ENCODE results near the gene RGS5.

RGS5 gene

GRCh38 chr1:163182330-163182949 is 20.3 kb downstream of the RGS5 start:
- DNase-seq (ENCODE audit: low read depth in 2 of 2), result no peak

- DNase-seq (ENCODE audit: low read depth in 2 of 2), result no peak
These were observed 24.1 kb downstream of the RGS5 start for GRCh38 chr1:163178628-163179027.

- no peak for DNase-seq (ENCODE audit: low read depth in 2 of 2)
These were observed 25.9 kb downstream of the RGS5 start for GRCh38 chr1:163176797-163177196.

GRCh38 chr1:163174524-163175437 is 27.9 kb downstream of the RGS5 start:
- DNase-seq (ENCODE audit: low read depth in 2 of 2), result no peak

GRCh38 chr1:163173121-163173520 is 29.6 kb downstream of the RGS5 start:
- no peak for DNase-seq (ENCODE audit: low read depth in 2 of 2)

GRCh38 chr1:163172596-163172995 is 30.1 kb downstream of the RGS5 start:
- DNase-seq (ENCODE audit: low read depth in 2 of 2), result no peak

- no peak for DNase-seq (ENCODE audit: low read depth in 2 of 2)
These were observed 30.9 kb downstream of the RGS5 start for GRCh38 chr1:163171826-163172225.

- no peak for DNase-seq (ENCODE audit: low read depth in 2 of 2)
These were observed 31.6 kb downstream of the RGS5 start for GRCh38 chr1:163170975-163171676.

- DNase-seq (ENCODE audit: low read depth in 2 of 2), result no peak
These were observed 32.4 kb downstream of the RGS5 start for GRCh38 chr1:163170331-163170730.

- no peak for DNase-seq (ENCODE audit: low read depth in 2 of 2)
These were observed 33.2 kb downstream of the RGS5 start for GRCh38 chr1:163169553-163169952.

GRCh38 chr1:163168053-163168452 is 34.7 kb downstream of the RGS5 start:
- no peak for DNase-seq (ENCODE audit: low read depth in 2 of 2)

GRCh38 chr1:163166886-163167555 is 35.7 kb downstream of the RGS5 start:
- DNase-seq (ENCODE audit: low read depth in 2 of 2), result no peak

- no peak for DNase-seq (ENCODE audit: low read depth in 2 of 2)
These were observed 37.6 kb downstream of the RGS5 start for GRCh38 chr1:163165119-163165518.

- no peak for DNase-seq (ENCODE audit: low read depth in 2 of 2)
These were observed 38.7 kb downstream of the RGS5 start for GRCh38 chr1:163163881-163164582.

GRCh38 chr1:163163163-163163562 is 39.6 kb downstream of the RGS5 start:
- no peak for DNase-seq (ENCODE audit: low read depth in 2 of 2)

GRCh38 chr1:163162381-163162914 is 40.3 kb downstream of the RGS5 start:
- no peak for DNase-seq (ENCODE audit: low read depth in 2 of 2)

- no peak for DNase-seq (ENCODE audit: low read depth in 2 of 2)
These were observed 40.9 kb downstream of the RGS5 start for GRCh38 chr1:163161841-163162240.

- no peak for DNase-seq (ENCODE audit: low read depth in 2 of 2)
These were observed 41.4 kb downstream of the RGS5 start for GRCh38 chr1:163161337-163161736.

GRCh38 chr1:163155606-163156005 is 47.1 kb downstream of the RGS5 start:
- no peak for DNase-seq (ENCODE audit: low read depth in 2 of 2)

GRCh38 chr1:163148911-163149310 is 53.8 kb downstream of the RGS5 start:
- DNase-seq (ENCODE audit: low read depth in 2 of 2), result no peak

- DNase-seq (ENCODE audit: low read depth in 2 of 2), result no peak
These were observed 55.7 kb downstream of the RGS5 start for GRCh38 chr1:163147019-163147418.

Data from activated CD8-positive, alpha-beta memory T cell treated with anti-CD3 and anti-CD28 coated beads for 4 hours (primary cell).